Neural cell (in vitro differentiated cells): ENCODE data around the gene RBM20. TPM values are rescaled to one million over a fixed set of nuclear protein-coding genes. Genes with fewer than 3 reads are reported as not detected.
"Not testable (repeated sequence)": the region's sequence is repeated elsewhere in the genome, so short reads cannot be mapped to it uniquely, and the experiment has no call there.

ENCODE experiments used
- H2AFZ ChIP-seq: fragments of 200-600, 300-800 bp; sonication (generic), shearing (Covaris generic); 2 replicates; pipeline ENCODE4 v1.6.0; 2014; ENCODE audit warnings: low read depth, mild to moderate bottlenecking, antibody characterized with exemption, low read length, moderate library complexity
- H3F3A ChIP-seq: fragments of 200-600 bp; shearing (Covaris generic); 2 replicates; pipeline ENCODE4 v1.6.1; 2016; ENCODE audit warnings: mild to moderate bottlenecking, moderate library complexity, mixed read lengths, antibody characterized with exemption, low read length; ENCODE audit not compliant: insufficient read depth, poor library complexity, severe bottlenecking
- H3K27ac ChIP-seq: fragments of 200-600, 300-800 bp; sonication (generic), shearing (Covaris generic); 2 replicates; pipeline ENCODE4 v1.5.1; 2014; ENCODE audit warnings: mild to moderate bottlenecking, low read length, moderate library complexity
- H3K27me3 ChIP-seq: fragments of 300-800, 200-600 bp; sonication (generic), shearing (Covaris generic); 2 replicates; pipeline ENCODE4 v1.6.0; 2014; ENCODE audit warnings: mild to moderate bottlenecking, low read depth, low read length, moderate library complexity; ENCODE audit not compliant: insufficient read depth
- H3K36me3 ChIP-seq: fragments of 300-800, 200-600 bp; sonication (generic), shearing (Covaris generic); 2 replicates; pipeline ENCODE4 v1.5.1; 2014; ENCODE audit warnings: mild to moderate bottlenecking, antibody characterized with exemption, low read length, moderate library complexity; ENCODE audit not compliant: insufficient read depth
- H3K4me2 ChIP-seq: fragments of 300-800, 200-600 bp; sonication (generic), shearing (Covaris generic); 2 replicates; pipeline ENCODE4 v1.6.0; 2014; ENCODE audit warnings: mild to moderate bottlenecking, low read length
- H3K4me3 ChIP-seq: fragments of 300-800, 200-600 bp; sonication (generic), shearing (Covaris generic); 2 replicates; pipeline ENCODE4 v1.5.1; 2014; ENCODE audit warnings: mild to moderate bottlenecking, low read length, moderate library complexity
- H3K79me2 ChIP-seq: fragments of 200-600 bp; shearing (Covaris generic); replicated peaks from 2 replicates; pipeline ENCODE4 v1.6.0; 2014; ENCODE audit warnings: mild to moderate bottlenecking, low read length, moderate library complexity; ENCODE audit not compliant: insufficient read depth
- H3K9ac ChIP-seq: fragments of 300-800, 200-600 bp; sonication (generic), shearing (Covaris generic); 2 replicates; pipeline ENCODE4 v1.6.1; 2016; ENCODE audit warnings: mild to moderate bottlenecking, low read length, mixed read lengths
- H3K9me2 ChIP-seq: fragments of 200-600 bp; shearing (Covaris generic); 2 replicates; pipeline ENCODE4 v1.6.1; 2016; ENCODE audit warnings: mild to moderate bottlenecking, low read length, mixed read lengths; ENCODE audit not compliant: insufficient read depth
- H3K9me3 ChIP-seq: fragments of 200-600, 300-800 bp; sonication (generic), shearing (Covaris generic); 2 replicates; pipeline ENCODE4 v1.6.1; 2016; ENCODE audit warnings: mild to moderate bottlenecking, mixed run types, low read length, moderate library complexity, mixed read lengths
- H4K20me1 ChIP-seq: fragments of 200-600 bp; shearing (Covaris generic); 2 replicates; pipeline ENCODE4 v1.6.1; 2016; ENCODE audit warnings: mild to moderate bottlenecking, mixed run types; ENCODE audit not compliant: insufficient read depth
- EP300 ChIP-seq: fragments of 450-650 bp; conservative IDR thresholded peaks from 2 replicates; pipeline ENCODE4 v1.6.1; 2014; ENCODE audit warnings: antibody characterized with exemption, mild to moderate bottlenecking, moderate library complexity; ENCODE audit not compliant: poor library complexity, severe bottlenecking
- EZH2 ChIP-seq: fragments of 200-600, 300-800 bp; shearing (Covaris generic), sonication (generic); IDR thresholded peaks from 2 replicates; pipeline ENCODE4 v1.6.1; 2014; ENCODE audit warnings: antibody characterized with exemption, low read length, borderline replicate concordance, mild to moderate bottlenecking; ENCODE audit not compliant: insufficient read depth, poor library complexity, severe bottlenecking
- MXI1 ChIP-seq: fragments of 450-650 bp; conservative IDR thresholded peaks from 2 replicates; pipeline ENCODE4 v1.6.1; 2014; ENCODE audit warnings: antibody characterized with exemption, mild to moderate bottlenecking; ENCODE audit not compliant: poor library complexity, severe bottlenecking
- POLR2AphosphoS5 ChIP-seq: IDR thresholded peaks from 2 replicates; pipeline ENCODE4 v1.6.1; 2012
- RAD21 ChIP-seq: fragments of 450-650 bp; conservative IDR thresholded peaks from 2 replicates; pipeline ENCODE4 v1.6.1; 2014; ENCODE audit warnings: antibody characterized with exemption, mild to moderate bottlenecking, moderate library complexity
- SMC3 ChIP-seq: fragments of 450-650 bp; conservative IDR thresholded peaks from 2 replicates; pipeline ENCODE4 v1.6.1; 2014; ENCODE audit warnings: antibody characterized with exemption, mild to moderate bottlenecking, moderate library complexity; ENCODE audit not compliant: poor library complexity
- TAF1 ChIP-seq: IDR thresholded peaks from 2 replicates; pipeline ENCODE4 v1.6.1; 2012; ENCODE audit warnings: low read depth
- polyA plus RNA-seq: library from polyadenylated mRNA; depleted of rRNA; stranded (reverse); fragments of >200 nt; gene quantifications from 2 replicates; pipeline ENCODE4 v1.2.3, GENCODE V29; 2014
- TF ChIP-seq, protein P1 (sequence below): IDR thresholded peaks from 2 replicates; pipeline ENCODE4 v1.6.1; 2012; ENCODE audit warnings: borderline replicate concordance
- TF ChIP-seq, protein P2 (sequence below): fragments of 450-650 bp; IDR thresholded peaks from 2 replicates; pipeline ENCODE4 v1.5.1; 2014; ENCODE audit warnings: antibody characterized with exemption, mild to moderate bottlenecking, moderate library complexity; ENCODE audit not compliant: poor library complexity, severe bottlenecking

Gene RBM20
- polyA plus RNA-seq, 1 donor from 2014 or later: 0.07 TPM

DNA sequence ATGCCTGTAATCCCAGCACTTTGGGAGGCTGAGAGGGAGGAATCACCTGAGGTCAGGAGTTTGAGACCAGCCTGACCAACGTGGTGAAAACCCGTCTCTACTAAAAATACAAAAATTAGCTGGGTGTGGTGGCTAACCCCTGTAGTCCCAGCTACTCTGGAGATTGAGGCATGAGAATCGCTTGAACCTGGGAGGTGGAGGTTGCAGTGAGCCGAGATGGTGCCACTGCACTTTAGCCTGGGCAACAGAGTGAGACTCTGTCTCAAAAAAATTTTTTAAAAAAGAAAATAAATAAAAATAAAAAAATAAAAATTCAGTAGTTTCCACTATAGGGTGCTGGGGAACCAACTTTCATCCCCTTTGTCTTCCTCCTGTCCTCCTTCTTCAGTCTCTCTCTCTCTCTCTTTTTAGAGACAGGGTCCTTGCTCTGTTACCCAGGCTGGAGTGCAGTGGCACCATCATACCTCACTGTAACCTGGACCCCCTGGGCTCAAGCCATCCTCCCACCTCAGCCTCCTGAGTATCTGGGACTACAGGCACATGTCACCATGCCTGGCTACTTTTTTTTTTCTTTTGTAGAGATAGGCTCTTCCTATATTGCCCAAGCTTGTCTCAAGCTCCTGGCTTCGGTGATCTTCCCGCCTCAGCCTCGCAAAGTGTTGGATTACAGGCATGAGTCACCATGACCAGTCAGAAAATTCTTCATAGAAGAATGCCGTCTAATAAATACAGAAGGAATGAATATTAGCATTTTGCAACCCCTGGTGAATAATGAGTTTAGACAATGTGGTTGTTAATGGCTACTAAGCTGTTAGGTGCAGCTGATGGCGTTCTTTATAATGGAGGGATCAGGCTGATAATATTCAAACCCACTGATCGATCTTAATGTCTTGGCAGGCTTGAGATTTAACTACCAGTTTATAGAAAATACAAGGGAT is 20.6 kb downstream of the RBM20 start:
- Histone ChIP-seq H3K27me3 (no peaks in the 10 kb centered on the region), H3K79me2 (no peaks in the 10 kb centered on the region), H3F3A (no peaks in the 10 kb centered on the region), H3K4me3 (no peak overlapping the region), H3K4me2 (no peak overlapping the region), H3K36me3 (no peaks in the 10 kb centered on the region), H2AFZ (no peak overlapping the region), H3K9me2 (no peaks in the 10 kb centered on the region), H3K9me3 (no peaks in the 10 kb centered on the region), H3K27ac (no peak overlapping the region), H4K20me1 (no peaks in the 10 kb centered on the region), H3K9ac (no peak overlapping the region)
- TF ChIP-seq TAF1: no peak
- no peak for TF ChIP-seq MXI1
- TF ChIP-seq, protein P1, sequence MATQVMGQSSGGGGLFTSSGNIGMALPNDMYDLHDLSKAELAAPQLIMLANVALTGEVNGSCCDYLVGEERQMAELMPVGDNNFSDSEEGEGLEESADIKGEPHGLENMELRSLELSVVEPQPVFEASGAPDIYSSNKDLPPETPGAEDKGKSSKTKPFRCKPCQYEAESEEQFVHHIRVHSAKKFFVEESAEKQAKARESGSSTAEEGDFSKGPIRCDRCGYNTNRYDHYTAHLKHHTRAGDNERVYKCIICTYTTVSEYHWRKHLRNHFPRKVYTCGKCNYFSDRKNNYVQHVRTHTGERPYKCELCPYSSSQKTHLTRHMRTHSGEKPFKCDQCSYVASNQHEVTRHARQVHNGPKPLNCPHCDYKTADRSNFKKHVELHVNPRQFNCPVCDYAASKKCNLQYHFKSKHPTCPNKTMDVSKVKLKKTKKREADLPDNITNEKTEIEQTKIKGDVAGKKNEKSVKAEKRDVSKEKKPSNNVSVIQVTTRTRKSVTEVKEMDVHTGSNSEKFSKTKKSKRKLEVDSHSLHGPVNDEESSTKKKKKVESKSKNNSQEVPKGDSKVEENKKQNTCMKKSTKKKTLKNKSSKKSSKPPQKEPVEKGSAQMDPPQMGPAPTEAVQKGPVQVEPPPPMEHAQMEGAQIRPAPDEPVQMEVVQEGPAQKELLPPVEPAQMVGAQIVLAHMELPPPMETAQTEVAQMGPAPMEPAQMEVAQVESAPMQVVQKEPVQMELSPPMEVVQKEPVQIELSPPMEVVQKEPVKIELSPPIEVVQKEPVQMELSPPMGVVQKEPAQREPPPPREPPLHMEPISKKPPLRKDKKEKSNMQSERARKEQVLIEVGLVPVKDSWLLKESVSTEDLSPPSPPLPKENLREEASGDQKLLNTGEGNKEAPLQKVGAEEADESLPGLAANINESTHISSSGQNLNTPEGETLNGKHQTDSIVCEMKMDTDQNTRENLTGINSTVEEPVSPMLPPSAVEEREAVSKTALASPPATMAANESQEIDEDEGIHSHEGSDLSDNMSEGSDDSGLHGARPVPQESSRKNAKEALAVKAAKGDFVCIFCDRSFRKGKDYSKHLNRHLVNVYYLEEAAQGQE: no peak
- no peak for TF ChIP-seq SMC3
- TF ChIP-seq EP300: no peak
- TF ChIP-seq, protein P2, sequence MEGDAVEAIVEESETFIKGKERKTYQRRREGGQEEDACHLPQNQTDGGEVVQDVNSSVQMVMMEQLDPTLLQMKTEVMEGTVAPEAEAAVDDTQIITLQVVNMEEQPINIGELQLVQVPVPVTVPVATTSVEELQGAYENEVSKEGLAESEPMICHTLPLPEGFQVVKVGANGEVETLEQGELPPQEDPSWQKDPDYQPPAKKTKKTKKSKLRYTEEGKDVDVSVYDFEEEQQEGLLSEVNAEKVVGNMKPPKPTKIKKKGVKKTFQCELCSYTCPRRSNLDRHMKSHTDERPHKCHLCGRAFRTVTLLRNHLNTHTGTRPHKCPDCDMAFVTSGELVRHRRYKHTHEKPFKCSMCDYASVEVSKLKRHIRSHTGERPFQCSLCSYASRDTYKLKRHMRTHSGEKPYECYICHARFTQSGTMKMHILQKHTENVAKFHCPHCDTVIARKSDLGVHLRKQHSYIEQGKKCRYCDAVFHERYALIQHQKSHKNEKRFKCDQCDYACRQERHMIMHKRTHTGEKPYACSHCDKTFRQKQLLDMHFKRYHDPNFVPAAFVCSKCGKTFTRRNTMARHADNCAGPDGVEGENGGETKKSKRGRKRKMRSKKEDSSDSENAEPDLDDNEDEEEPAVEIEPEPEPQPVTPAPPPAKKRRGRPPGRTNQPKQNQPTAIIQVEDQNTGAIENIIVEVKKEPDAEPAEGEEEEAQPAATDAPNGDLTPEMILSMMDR: no peak
- no peak for TF ChIP-seq POLR2AphosphoS5
- TF ChIP-seq EZH2: no peak
- TF ChIP-seq RAD21: no peak

DNA sequence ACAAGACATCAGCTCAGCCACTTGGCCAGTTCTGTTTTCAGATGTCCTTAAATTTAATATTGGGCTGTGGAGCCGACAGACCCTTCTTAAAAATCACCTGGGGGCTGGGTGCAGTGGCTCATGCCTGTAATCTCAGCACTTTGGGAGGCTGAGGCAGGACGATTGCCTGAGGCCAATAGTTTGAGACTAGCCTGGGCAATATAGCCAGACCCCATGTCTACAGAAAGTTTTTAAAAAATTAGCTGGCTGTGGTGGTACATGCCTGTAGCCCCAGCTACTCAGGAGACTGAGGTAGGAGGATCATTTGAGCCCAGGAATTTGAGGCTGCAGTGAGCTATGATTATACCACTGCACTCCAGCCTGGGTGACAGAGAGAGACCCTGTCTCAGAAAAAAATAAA is 22.1 kb downstream of the RBM20 start:
- H3K9me3 ChIP-seq, H4K20me1 ChIP-seq, H3K4me2 ChIP-seq, H3K36me3 ChIP-seq, H3K79me2 ChIP-seq, H3K27me3 ChIP-seq, H3K4me3 ChIP-seq, H3K9me2 ChIP-seq, H2AFZ ChIP-seq, H3K9ac ChIP-seq, H3K27ac ChIP-seq, H3F3A ChIP-seq: not testable (repeated sequence)
